Tibial nerve (tissue), 4 donors: ENCODE measurements around the gene DNAJC1. TPM values are rescaled to one million over a fixed set of nuclear protein-coding genes. Genes with fewer than 3 reads are reported as not detected.

Source experiments
- DNase-seq, 2 donors: peaks; one replicate each; pipeline ENCODE4 v3.0.0-alpha.2; 2019; ENCODE audit warnings: low spot score in 2 of 2
- H3K27ac ChIP-seq, 4 donors: fragments of 200-600 bp; sonication (generic) in 3 of 4; one replicate each; pipeline ENCODE4 v1.5.1; 2017 to 2019; ENCODE audit warnings: mild to moderate bottlenecking in 1 of 4
- H3K27me3 ChIP-seq, 2 donors: fragments of 200-600 bp; sonication (generic) in 1 of 2; one replicate each; pipeline versions ENCODE4 v1.5.1 to v1.6.0; 2017 to 2019
- H3K36me3 ChIP-seq, 3 donors: fragments of 200-600 bp; sonication (generic); one replicate each; pipeline ENCODE4 v1.5.1; 2018 to 2019
- H3K4me1 ChIP-seq, 4 donors: fragments of 200-600 bp; sonication (generic) in 3 of 4; one replicate each; pipeline ENCODE4 v1.5.1; 2017 to 2019
- H3K4me3 ChIP-seq, 4 donors: fragments of 200-600 bp; sonication (generic) in 3 of 4; one replicate each; pipeline ENCODE4 v1.5.1; 2017 to 2019; ENCODE audit warnings: mild to moderate bottlenecking in 1 of 4, moderate library complexity in 1 of 4
- H3K9me3 ChIP-seq, 4 donors: fragments of 200-600 bp; sonication (generic) in 3 of 4; one replicate each; pipeline ENCODE4 v1.5.1; 2017 to 2019
- CTCF ChIP-seq, 5 experiments: fragments of 200-600 bp in 3 of 5; fragments of 450-650 bp in 2 of 5; sonication (generic) in 3 of 5; IDR thresholded peaks; one replicate each; pipeline ENCODE4 v1.5.1; 2016 to 2019; ENCODE audit warnings: antibody characterized with exemption in 5 of 5, mild to moderate bottlenecking in 3 of 5, moderate library complexity in 2 of 5
- EP300 ChIP-seq, 2 donors: sonication (generic); formaldehyde crosslinking; IDR thresholded peaks; one replicate each; pipeline ENCODE4 v1.6.1; 2017; ENCODE audit warnings: antibody characterized with exemption in 2 of 2, mild to moderate bottlenecking in 1 of 2
- POLR2A ChIP-seq, 2 donors: fragments of 450-650 bp; IDR thresholded peaks; one replicate each; pipeline ENCODE4 v1.6.1; 2017; ENCODE audit warnings: antibody characterized with exemption in 2 of 2, mild to moderate bottlenecking in 2 of 2, moderate library complexity in 2 of 2
- WGBS, 2 donors: methylation state at CpG; one replicate each; pipeline ENCODE4 v1.1.5; 2018; 5-methylcytosine and 5-hydroxymethylcytosine counted together
- total RNA-seq, 4 donors: library from RNA; depleted of rRNA; stranded (reverse); fragments of >200 nt; gene quantifications; one replicate each; pipeline ENCODE4 v1.1.0, GENCODE V29; 2016

The DNAJC1 gene
- total RNA-seq, 4 donors from 2014 or later: 71.7 to 112 (median 82.9) TPM

GRCh38 chr10:21776883-21777282 is 226.6 kb downstream of the DNAJC1 start:
- Histone ChIP-seq H3K4me1 (no peaks in the 10 kb centered on the region), H3K27ac (no peak overlapping the region), H3K36me3 (peaks cover 0 to 16% (median 0%) of the 10 kb centered on the region in 3 donors), H3K9me3 (no peaks in the 10 kb centered on the region), H3K27me3 (no peaks in the 10 kb centered on the region), H3K4me3 (no peak overlapping the region)
- no peak for DNase-seq
- TF ChIP-seq POLR2A (IDR thresholded peaks at IDR 0.05) (no peak), EP300 (IDR thresholded peaks at IDR 0.05) (no peak), CTCF (IDR thresholded peaks at IDR 0.05) (no peak)
- 98% methylated on average over 1 of the region's 1 CpG for WGBS, 2 donors

GRCh38 chr10:21771219-21771618 is 232.3 kb downstream of the DNAJC1 start:
- Histone ChIP-seq H3K27ac (no peak overlapping the region), H3K27me3 (no peaks in the 10 kb centered on the region), H3K4me1 (no peaks in the 10 kb centered on the region), H3K36me3 (no peaks in the 10 kb centered on the region), H3K4me3 (no peak overlapping the region), H3K9me3 (no peaks in the 10 kb centered on the region)
- TF ChIP-seq CTCF (IDR thresholded peaks at IDR 0.05) (no peak), EP300 (IDR thresholded peaks at IDR 0.05) (no peak), POLR2A (IDR thresholded peaks at IDR 0.05) (no peak)
- WGBS, 2 donors: 97 to 100% methylated on average over 4 of the region's 4 CpGs
- no peak for DNase-seq

GRCh38 chr10:21769041-21769440 is 234.5 kb downstream of the DNAJC1 start:
- Histone ChIP-seq H3K4me1 (no peaks in the 10 kb centered on the region), H3K27ac (no peak overlapping the region), H3K9me3 (no peaks in the 10 kb centered on the region), H3K27me3 (no peaks in the 10 kb centered on the region), H3K36me3 (peaks cover 0 to 11% (median 0%) of the 10 kb centered on the region in 3 donors), H3K4me3 (no peak overlapping the region)
- no peak for DNase-seq
- TF ChIP-seq CTCF (IDR thresholded peaks at IDR 0.05) (no peak), POLR2A (IDR thresholded peaks at IDR 0.05) (no peak), EP300 (IDR thresholded peaks at IDR 0.05) (no peak)
- 97 to 99% methylated on average over 3 of the region's 3 CpGs for WGBS, 2 donors

- 83 to 84% methylated on average over 5 of the region's 5 CpGs for WGBS, 2 donors
- H3K4me3 ChIP-seq: no peak overlapping the region
- H3K4me1 ChIP-seq: no peaks in the 10 kb centered on the region
- H3K27me3 ChIP-seq: no peaks in the 10 kb centered on the region
- TF ChIP-seq CTCF (IDR thresholded peaks at IDR 0.05) (no peak), EP300 (IDR thresholded peaks at IDR 0.05) (no peak), POLR2A (IDR thresholded peaks at IDR 0.05) (no peak)
- peaks cover 0 to 26% (median 0%) of the 10 kb centered on the region in 3 donors for H3K36me3 ChIP-seq
- DNase-seq: no peak
- H3K9me3 ChIP-seq: no peaks in the 10 kb centered on the region
- H3K27ac ChIP-seq: no peak overlapping the region
Observed at GRCh38 chr10:21764466-21765189, 238.9 kb downstream of the DNAJC1 start.

- TF ChIP-seq CTCF (IDR thresholded peaks at IDR 0.05) (no peak), POLR2A (IDR thresholded peaks at IDR 0.05) (no peak), EP300 (IDR thresholded peaks at IDR 0.05) (no peak)
- H3K27ac ChIP-seq: no peak overlapping the region
- no peak overlapping the region for H3K4me3 ChIP-seq
- peaks cover 0 to 50% (median 7%) of the 10 kb centered on the region in 3 donors for H3K36me3 ChIP-seq
- no peaks in the 10 kb centered on the region for H3K4me1 ChIP-seq
- no peak for DNase-seq
- no peaks in the 10 kb centered on the region for H3K9me3 ChIP-seq
- no peaks in the 10 kb centered on the region for H3K27me3 ChIP-seq
- 99 to 100% methylated on average over 2 of the region's 2 CpGs for whole genome bisulfite sequencing, 2 donors
Observed at GRCh38 chr10:21760332-21760731, 243.2 kb downstream of the DNAJC1 start.
